ENCODE results near the gene CD101.

The CD101 gene

DNA sequence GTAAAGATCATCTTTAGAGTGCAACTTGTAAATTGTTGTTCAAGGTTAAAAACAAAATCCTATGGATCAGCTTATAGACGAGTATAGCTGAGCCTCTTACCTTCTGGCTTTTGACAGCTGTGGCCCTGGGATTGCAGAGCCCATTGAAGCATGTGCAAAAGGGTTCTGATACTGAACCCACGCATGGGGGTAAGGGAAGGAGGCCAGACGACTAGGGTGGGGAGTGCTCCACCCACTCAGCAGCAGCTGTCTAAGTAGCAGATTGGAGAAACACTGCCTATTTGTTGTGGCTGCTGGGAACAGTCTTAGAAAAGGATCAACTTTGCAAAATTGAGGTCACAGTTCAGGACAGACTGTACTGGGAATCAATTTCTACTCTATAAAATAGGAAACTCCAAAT is 16.1 kb downstream of the CD101 start:
- FAIRE-seq: no peak

DNA sequence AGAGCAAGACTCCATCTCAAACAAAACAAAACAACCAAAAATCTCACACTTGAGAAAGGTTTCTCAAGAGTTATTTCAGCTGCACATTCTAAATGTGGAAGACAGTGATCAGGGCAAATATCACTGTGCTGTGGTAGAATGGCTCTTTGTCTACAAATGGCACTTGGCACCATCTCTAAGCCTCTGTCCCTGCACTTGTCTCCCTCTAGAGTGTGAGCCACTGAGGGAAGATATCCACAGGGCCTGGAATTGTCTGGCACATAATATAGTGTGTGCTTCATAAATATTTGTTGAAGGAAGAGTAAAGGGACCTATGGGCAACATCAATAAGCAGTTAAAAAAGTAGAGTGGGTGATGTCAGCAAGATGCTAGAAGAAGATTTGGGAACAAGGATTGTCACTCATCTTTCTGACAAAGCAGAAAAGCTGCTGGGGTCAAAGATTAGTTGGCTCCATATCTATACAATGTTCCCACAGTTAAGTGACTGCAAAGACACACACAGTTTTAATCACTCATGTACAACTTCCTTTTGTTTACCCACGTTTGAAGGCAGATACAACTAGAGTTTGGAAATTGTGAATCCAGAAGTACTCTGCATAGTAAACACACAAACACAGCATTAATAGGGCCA is 19.1 kb downstream of the CD101 start:
- no peak for FAIRE-seq

GRCh38 chr1:117022114-117022513 is 20.6 kb downstream of the CD101 start:
- no peak for FAIRE-seq

- no peak for FAIRE-seq
Observed at GRCh38 chr1:117025568-117025967, 24.0 kb downstream of the CD101 start.

- FAIRE-seq: no peak
Observed at GRCh38 chr1:117026361-117026760, 24.8 kb downstream of the CD101 start.

GRCh38 chr1:117029685-117030084 is 28.1 kb downstream of the CD101 start:
- FAIRE-seq: no peak

DNA sequence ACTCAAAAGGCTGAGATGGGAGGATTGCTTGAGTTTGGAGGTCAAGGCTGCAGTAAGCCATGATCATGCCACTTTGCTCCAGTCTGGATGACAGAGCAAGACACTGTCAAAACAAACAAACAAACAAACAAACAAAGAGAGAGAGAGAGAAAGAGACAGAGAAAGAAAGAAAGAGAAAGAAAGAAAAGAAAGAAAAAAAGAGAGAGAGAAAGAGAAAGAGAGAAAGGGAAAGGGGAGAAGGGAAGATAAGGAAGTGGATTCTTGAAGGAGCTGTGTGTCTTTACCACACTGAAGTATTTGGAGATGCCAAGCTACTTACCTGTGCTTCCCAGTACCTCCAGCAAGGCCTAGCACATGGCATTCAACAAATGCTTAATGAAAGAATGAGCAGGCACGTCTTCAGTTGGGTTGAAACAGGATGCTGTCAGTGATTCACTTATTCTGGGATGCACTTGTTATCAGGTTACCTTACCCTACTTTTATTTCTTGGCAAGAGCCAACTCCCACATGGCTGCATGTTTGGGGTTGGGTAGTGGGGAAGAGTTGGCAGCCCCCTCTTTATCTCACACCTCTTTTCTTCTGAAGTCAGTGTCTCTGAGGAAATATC is 28.8 kb downstream of the CD101 start:
- no peak for FAIRE-seq

DNA sequence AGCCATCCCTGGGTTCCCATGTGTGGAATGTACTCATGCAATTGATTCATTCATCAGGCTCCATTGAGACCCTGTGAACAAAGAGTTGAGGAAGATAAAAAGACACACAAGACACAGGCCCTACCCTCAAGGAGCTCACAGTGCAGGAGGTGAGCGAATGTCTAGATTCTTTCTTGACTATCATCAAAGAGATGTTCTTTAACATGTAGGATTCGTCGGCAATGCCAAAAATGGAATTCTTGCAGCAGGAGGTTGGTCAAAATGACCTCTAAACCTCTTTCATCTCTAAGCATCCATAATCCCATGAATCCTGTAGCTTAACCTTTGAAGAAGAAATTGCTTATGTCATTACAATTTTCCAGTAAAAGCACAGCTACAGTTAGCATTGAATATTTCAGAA is 30.7 kb downstream of the CD101 start:
- FAIRE-seq: no peak

DNA sequence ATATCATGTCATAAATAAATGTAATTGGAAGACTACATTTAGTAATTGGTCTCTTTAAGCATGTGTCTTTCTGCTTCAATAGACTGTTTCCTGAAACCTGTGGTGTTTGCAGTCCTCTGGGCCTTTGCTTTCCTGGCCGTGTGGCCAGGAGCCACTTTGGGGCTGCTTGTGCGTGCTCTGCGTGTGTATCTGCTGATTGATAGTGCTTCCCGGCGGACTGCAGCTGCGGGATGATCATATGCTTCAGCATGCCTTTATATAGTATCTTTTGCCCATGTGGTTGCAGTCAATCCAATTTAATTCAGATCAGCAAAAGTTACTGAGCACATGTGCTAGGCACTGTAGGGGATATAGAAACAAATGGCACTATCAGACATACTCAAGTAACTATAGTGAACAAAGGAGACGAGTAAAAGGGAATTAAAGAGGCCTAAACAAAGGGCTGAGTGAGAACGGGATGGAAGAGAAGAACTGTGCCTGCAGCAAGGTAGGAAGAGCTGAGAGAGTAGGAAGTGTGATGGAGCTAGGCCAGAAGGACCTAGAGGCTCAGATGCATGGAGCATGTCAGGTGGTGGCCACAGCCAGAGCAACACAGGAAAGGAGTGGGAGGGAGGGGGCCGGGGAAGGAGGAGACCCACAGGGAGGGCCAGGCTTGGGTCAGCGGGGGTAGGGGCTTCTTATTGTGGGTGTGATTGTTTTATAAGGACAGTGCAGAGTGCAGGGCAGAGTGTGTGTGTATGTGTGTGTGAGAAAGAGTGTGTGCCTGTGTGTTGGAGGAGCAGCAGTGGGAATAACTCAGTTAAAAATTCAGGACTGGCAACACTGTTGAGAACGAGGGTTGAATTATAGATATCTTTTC is 31.4 kb downstream of the CD101 start:
- no peak for FAIRE-seq

- FAIRE-seq: no peak
Observed at GRCh38 chr1:117033772-117034171, 32.2 kb downstream of the CD101 start.

DNA sequence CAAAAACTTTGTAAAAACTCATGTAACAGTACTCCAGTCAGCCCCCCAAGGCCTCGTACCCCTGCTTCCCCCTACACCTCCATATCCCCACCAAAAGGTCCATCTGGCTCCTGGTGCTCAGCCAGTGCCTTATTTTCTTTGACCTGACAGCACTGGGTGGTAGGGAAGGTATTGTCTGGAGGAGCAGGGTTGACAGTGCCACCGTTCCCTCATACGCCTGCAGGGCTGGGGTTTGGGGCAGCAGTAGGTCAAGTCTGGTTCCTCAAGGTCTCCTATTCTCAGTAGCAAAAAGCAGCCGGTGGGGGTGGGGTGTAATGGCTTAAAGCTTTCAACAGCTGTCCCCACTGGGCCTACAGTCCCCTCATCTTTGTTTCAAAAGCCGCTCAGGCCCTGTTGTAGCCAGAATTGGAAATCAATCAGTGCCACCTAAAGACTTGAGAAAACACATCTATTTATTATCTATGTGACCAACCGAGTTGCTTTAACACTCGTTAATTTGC is 33.3 kb downstream of the CD101 start:
- no peak for FAIRE-seq

- no peak for FAIRE-seq
Observed at GRCh38 chr1:117036018-117036461, 34.5 kb downstream of the CD101 start.

GRCh38 chr1:117037802-117038201 is 36.2 kb downstream of the CD101 start:
- no peak for FAIRE-seq

GRCh38 chr1:117038236-117038635 is 36.7 kb downstream of the CD101 start:
- no peak for FAIRE-seq

DNA sequence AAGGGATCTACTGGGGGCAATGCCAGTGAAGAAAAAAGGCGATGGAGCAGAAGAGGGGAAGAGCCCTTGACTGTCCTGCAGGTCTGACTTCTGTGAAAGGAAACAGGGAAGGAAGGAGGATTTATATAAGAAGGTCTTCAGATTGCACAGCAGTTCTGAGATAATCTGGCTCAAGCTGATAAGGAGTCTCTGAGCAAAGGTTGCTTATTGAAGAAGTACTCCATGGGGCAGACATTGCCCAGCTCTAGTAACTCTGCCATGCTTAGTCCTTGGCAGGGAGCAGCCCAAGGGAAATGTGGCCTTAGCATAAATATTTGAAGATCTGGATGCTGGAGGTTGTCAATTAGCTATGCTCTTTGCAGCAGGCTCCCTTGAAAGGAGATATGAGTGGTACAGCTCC is 42.7 kb downstream of the CD101 start:
- no peak for FAIRE-seq

DNA sequence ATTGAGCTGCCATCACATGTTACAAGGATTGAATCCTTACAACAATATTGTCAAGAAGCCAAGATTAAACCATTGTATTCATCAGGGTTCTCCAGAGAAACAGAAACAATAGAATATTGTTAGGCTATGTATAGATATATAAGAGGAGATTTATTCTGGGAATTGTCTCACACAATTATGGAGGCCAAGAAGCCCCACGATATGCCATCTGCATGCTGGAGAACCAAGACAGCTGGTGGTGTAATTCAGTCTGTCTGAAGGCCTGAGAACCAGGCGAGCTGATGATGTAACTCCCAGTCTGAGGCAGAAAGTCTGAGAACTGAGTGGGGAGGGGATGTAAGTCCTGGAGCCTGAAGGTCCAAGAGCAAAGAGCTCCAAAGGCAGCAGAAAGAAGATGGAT is 44.1 kb downstream of the CD101 start:
- no peak for FAIRE-seq

DNA sequence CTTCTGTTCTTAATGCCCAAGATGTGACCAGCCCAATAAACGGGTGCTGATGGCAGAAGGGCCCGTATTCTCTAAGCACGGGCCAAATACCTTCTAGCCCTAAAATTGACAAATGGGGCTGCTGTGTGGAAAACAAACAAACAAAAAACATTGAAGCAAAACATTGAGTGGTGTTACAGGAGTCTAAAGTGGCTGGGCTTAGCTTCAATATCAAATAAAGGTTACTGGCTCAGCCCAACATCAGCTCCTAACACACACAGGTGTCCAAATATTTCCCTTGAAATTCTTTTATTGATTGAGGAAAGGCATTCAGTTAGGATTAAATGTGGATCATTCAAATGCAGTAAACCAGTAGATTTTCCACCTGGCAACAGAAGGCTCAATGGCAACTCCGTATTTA is 45.2 kb downstream of the CD101 start:
- FAIRE-seq: no peak

DNA sequence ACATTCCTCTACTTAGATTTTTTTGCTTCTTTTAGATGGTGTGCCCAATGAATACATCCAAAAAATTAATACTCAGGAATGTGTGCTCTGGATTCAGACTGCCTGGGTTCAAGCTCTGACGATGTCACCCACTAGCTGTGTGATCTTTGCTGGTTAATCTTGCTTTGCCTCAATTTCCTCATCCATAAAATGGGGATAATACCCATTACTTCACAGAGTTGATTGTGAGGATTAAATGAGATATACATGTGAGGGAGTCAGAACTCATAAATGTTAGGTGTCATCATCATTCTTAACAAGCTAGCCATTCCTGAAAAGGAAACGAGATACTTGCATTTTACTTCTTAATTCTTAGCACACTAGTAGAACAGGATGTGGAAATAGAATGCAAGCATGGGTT is 45.7 kb downstream of the CD101 start:
- no peak for FAIRE-seq

DNA sequence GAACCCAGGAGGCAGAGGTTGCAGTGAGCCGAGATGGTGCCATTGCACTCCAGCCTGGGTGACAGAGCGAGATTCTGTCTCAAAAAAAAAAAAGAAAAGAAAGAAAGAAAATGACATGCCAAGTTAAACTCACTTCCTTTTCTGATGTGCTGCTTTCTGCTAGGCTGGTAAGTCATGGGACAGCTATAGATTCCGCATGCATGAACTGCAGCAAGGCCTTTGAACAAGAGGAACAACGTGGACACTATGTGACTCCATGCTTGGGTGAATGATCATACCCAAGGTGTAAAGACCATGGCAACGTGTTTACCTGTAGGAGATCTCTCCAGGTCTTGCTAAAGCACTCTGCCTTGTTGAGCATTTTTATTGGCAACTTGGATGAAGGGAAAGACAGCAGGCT is 48.3 kb downstream of the CD101 start:
- FAIRE-seq: no peak

DNA sequence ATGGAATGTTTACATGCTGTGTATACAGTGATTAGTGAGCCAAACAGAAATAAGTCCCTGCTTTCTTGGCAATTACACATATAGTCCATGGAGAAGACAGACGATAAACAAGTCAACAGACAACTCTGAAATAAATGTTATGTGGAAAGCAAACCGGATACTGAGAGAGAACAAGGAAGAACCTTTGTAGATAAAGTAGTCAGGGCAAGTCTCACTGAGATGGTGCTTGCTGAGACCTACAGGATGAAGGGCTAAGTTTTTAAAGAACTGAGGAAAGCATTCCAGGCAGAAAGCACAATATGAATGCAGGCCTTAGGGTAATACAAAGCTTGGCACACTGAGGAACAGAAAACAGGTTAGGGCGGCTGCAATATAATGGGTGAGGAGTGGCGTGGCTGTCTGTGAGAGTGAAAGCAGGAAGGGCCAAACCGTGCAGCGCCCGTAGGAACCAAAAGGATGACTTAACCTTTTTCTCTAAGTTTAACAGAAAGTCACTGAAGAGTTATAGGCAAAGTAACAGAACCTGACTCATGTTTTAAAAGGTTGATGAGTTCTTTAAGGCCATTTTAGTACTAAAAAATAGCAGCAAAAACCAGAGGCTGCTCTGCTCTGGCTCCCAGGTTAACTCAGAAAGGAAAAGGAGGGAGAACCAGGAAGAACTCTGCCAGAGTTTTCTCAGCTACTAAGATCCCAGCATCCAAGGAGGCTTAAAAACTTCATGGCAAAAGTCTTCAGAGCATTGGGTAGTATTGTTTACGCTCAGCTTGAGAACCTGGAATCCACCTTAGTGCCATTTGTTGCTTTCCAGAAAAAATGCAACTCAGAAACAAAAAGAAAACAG is 49.9 kb downstream of the CD101 start:
- FAIRE-seq: no peak

DNA sequence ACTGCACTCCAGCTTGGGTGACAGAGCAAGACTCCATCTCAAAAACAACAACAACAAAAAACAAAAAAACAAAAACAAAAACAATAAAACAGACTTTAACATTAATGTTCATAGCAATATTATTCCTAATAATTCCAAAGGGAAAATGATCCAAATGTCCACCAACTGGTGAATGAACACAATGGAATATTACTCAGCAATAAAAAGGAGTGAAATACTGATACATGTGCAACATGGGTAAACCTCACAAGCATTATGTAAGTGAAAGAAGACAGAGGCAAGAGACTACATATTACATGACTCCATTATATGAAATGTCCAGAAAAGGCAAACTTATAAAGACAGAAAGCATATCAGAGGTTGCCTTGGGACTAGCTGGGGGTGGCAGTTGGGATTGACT is 52.5 kb downstream of the CD101 start:
- FAIRE-seq: no peak

GRCh38 chr1:117058810-117059209 is 57.2 kb downstream of the CD101 start:
- FAIRE-seq: no peak

GRCh38 chr1:117059334-117059677 is 57.7 kb downstream of the CD101 start:
- FAIRE-seq: no peak

All from TTC549 (cell line).